WTC11 (cell line): ENCODE data around the gene WDR73.

Source experiments
- JUN ChIP-seq: sonication (generic); formaldehyde crosslinking; IDR thresholded peaks from 2 replicates; pipeline ENCODE4 v1.8.0; 2023; ENCODE audit warnings: mild to moderate bottlenecking, missing genetic modification reagents
- TF ChIP-seq, protein P1 (sequence below): sonication (generic); formaldehyde crosslinking; IDR thresholded peaks from 2 replicates; pipeline ENCODE4 v1.8.1; 2023; ENCODE audit warnings: mild to moderate bottlenecking, missing genetic modification reagents

DNA sequence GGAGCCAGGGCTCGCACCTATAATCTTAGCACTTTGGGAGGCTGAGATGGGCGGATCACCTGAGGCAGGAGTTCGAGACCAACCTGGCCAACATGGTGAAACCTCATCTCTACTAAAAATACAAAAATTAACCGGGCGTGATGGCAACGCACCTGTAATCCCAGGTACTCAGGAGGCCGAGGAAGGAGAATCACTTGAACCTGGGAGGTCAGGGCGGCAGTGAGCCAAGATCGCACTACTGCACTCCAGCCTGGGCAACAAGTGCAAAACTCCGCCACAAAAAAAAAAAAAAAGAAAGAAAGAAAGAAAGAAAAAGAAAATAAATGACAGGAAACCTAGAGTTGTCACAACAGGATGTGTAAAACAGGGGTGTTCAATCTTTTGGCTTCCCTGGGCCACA lies 6.9 kb upstream of the WDR73 start:
- TF ChIP-seq JUN (CRISPR knock-in tag): no peak
- TF ChIP-seq, protein P1, sequence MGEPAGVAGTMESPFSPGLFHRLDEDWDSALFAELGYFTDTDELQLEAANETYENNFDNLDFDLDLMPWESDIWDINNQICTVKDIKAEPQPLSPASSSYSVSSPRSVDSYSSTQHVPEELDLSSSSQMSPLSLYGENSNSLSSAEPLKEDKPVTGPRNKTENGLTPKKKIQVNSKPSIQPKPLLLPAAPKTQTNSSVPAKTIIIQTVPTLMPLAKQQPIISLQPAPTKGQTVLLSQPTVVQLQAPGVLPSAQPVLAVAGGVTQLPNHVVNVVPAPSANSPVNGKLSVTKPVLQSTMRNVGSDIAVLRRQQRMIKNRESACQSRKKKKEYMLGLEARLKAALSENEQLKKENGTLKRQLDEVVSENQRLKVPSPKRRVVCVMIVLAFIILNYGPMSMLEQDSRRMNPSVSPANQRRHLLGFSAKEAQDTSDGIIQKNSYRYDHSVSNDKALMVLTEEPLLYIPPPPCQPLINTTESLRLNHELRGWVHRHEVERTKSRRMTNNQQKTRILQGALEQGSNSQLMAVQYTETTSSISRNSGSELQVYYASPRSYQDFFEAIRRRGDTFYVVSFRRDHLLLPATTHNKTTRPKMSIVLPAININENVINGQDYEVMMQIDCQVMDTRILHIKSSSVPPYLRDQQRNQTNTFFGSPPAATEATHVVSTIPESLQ: no peak
